ENCODE data around the gene MAT2B. TPM values are rescaled to one million over a fixed set of nuclear protein-coding genes. Genes with fewer than 3 reads are reported as not detected.

Gene MAT2B
- polyA plus RNA-seq (2013): 69.4 TPM

GRCh38 chr5:163505368-163506094, at the start of gene MAT2B:
MAT2B (plus strand) TSS chr5:163505619; CDS start chr5:163505687, 68 bp downstream.
- H3K27me3 ChIP-seq (replicated peaks in 2 of 5; ENCODE audit: control insufficient read depth in 4 of 5, insufficient read depth in 5 of 5, low read length in 4 of 5): no peaks in the 10 kb centered on the region
- WGBS (ENCODE audit: insufficient coverage): 0% methylated on average over 40 of the region's 64 CpGs
- POLR2A ChIA-PET: interaction anchor here (0.8 to 1.4 kb wide), 4 partner anchors 22 to 68 kb away, joined by 3 to 6 read pairs (median 4); partner anchors contain the start of genes CCNG1, HMMR and NUDCD2
- peak within 1 kb of the TSS; percentile 89 to 97 for H3K27ac ChIP-seq (ENCODE audit: insufficient read depth in 1 of 2, low read depth in 1 of 2, low read length in 2 of 2, poor library complexity in 1 of 2, severe bottlenecking in 2 of 2)
- peaks cover 0 to 3% (median 0%) of the 10 kb centered on the region in 4 experiments for H3K36me3 ChIP-seq (ENCODE audit: control insufficient read depth in 4 of 4, insufficient read depth in 4 of 4, low read length in 3 of 4)
- CTCF ChIA-PET: interaction anchor here (1.1 to 1.3 kb wide), 2 partner anchors 30 to 43 kb away, joined by 3 to 8 read pairs; no protein-coding TSS in a partner anchor
- peak within 1 kb of the TSS; percentile 80 to 100 (median 86) for H3K4me3 ChIP-seq (ENCODE audit: control insufficient read depth in 1 of 7, extremely low read depth in 1 of 7, insufficient read depth in 4 of 7, low read depth in 2 of 7, low read length in 6 of 7)
- peaks cover 26 to 55% (median 41%) of the 10 kb centered on the region in 4 experiments for H3K4me1 ChIP-seq (ENCODE audit: control extremely low read depth in 1 of 4, control insufficient read depth in 4 of 4, insufficient read depth in 4 of 4, low read length in 3 of 4)
- peak; percentile 95 to 98 (median 98) for DNase-seq
- no peaks in the 10 kb centered on the region for H3K9me3 ChIP-seq (ENCODE audit: control extremely low read depth in 1 of 5, control insufficient read depth in 4 of 5, insufficient read depth in 2 of 5, low read depth in 1 of 5, low read length in 4 of 5)

- CTCF ChIA-PET: interaction anchor here (1.3 to 3.1 kb wide), 2 partner anchors 11 to 17 kb away, joined by 3 to 17 read pairs; partner anchors contain the start of gene CCNG1
- POLR2A ChIA-PET: no interaction called here
- H3K27me3 ChIP-seq (replicated peaks in 2 of 5; ENCODE audit: control insufficient read depth in 4 of 5, insufficient read depth in 5 of 5, low read length in 4 of 5): no peaks in the 10 kb centered on the region
- no peak for DNase-seq
- WGBS (ENCODE audit: insufficient coverage): no CpG with 5 or more reads among the region's 2 CpGs
- no peak overlapping the region for H3K27ac ChIP-seq (ENCODE audit: insufficient read depth in 1 of 2, low read depth in 1 of 2, low read length in 2 of 2, poor library complexity in 1 of 2, severe bottlenecking in 2 of 2)
- H3K4me1 ChIP-seq (ENCODE audit: control extremely low read depth in 1 of 4, control insufficient read depth in 4 of 4, insufficient read depth in 4 of 4, low read length in 3 of 4): peaks cover 14 to 25% (median 18%) of the 10 kb centered on the region in 4 experiments
- H3K4me3 ChIP-seq (ENCODE audit: control insufficient read depth in 1 of 7, extremely low read depth in 1 of 7, insufficient read depth in 4 of 7, low read depth in 2 of 7, low read length in 6 of 7): no peak overlapping the region
- no peaks in the 10 kb centered on the region for H3K9me3 ChIP-seq (ENCODE audit: control extremely low read depth in 1 of 5, control insufficient read depth in 4 of 5, insufficient read depth in 2 of 5, low read depth in 1 of 5, low read length in 4 of 5)
- H3K36me3 ChIP-seq (ENCODE audit: control insufficient read depth in 4 of 4, insufficient read depth in 4 of 4, low read length in 3 of 4): peaks cover 3 to 42% (median 21%) of the 10 kb centered on the region in 4 experiments
These were observed 49.3 kb upstream of the MAT2B start for GRCh38 chr5:163456029-163456589.

GRCh38 chr5:163456840-163457239, 48.6 kb upstream of the MAT2B start:
- H3K36me3 ChIP-seq (ENCODE audit: control insufficient read depth in 4 of 4, insufficient read depth in 4 of 4, low read length in 3 of 4): peaks cover 3 to 36% (median 17%) of the 10 kb centered on the region in 4 experiments
- no peak overlapping the region for H3K4me3 ChIP-seq (ENCODE audit: control insufficient read depth in 1 of 7, extremely low read depth in 1 of 7, insufficient read depth in 4 of 7, low read depth in 2 of 7, low read length in 6 of 7)
- H3K9me3 ChIP-seq (ENCODE audit: control extremely low read depth in 1 of 5, control insufficient read depth in 4 of 5, insufficient read depth in 2 of 5, low read depth in 1 of 5, low read length in 4 of 5): no peaks in the 10 kb centered on the region
- DNase-seq: no peak
- ChIA-PET POLR2A (no interaction called here), CTCF (interaction anchor here (1.3 to 3.1 kb wide), 2 partner anchors 12 to 18 kb away, joined by 3 to 17 read pairs; partner anchors contain the start of gene CCNG1)
- H3K27ac ChIP-seq (ENCODE audit: insufficient read depth in 1 of 2, low read depth in 1 of 2, low read length in 2 of 2, poor library complexity in 1 of 2, severe bottlenecking in 2 of 2): no peak overlapping the region
- 96% methylated on average over 7 of the region's 7 CpGs for WGBS (ENCODE audit: insufficient coverage)
- H3K4me1 ChIP-seq (ENCODE audit: control extremely low read depth in 1 of 4, control insufficient read depth in 4 of 4, insufficient read depth in 4 of 4, low read length in 3 of 4): peaks cover 15 to 25% (median 20%) of the 10 kb centered on the region in 4 experiments
- no peaks in the 10 kb centered on the region for H3K27me3 ChIP-seq (replicated peaks in 2 of 5; ENCODE audit: control insufficient read depth in 4 of 5, insufficient read depth in 5 of 5, low read length in 4 of 5)

- POLR2A ChIA-PET: interaction anchor here (0.9 to 2.3 kb wide), 4 partner anchors 18 to 21 kb away, joined by 3 to 10 read pairs (median 4); partner anchors contain the start of gene CCNG1
- Histone ChIP-seq H3K27me3 (replicated peaks in 2 of 5; ENCODE audit: control insufficient read depth in 4 of 5, insufficient read depth in 5 of 5, low read length in 4 of 5) (no peaks in the 10 kb centered on the region), H3K36me3 (ENCODE audit: control insufficient read depth in 4 of 4, insufficient read depth in 4 of 4, low read length in 3 of 4) (peaks cover 0 to 20% (median 9%) of the 10 kb centered on the region in 4 experiments), H3K27ac (ENCODE audit: insufficient read depth in 1 of 2, low read depth in 1 of 2, low read length in 2 of 2, poor library complexity in 1 of 2, severe bottlenecking in 2 of 2) (peak overlapping the region; percentile 93 to 98), H3K4me3 (ENCODE audit: control insufficient read depth in 1 of 7, extremely low read depth in 1 of 7, insufficient read depth in 4 of 7, low read depth in 2 of 7, low read length in 6 of 7) (peak overlapping the region in 6 of 7 experiments; percentile 83 to 96 (median 87)), H3K4me1 (ENCODE audit: control extremely low read depth in 1 of 4, control insufficient read depth in 4 of 4, insufficient read depth in 4 of 4, low read length in 3 of 4) (peaks cover 18 to 36% (median 28%) of the 10 kb centered on the region in 4 experiments), H3K9me3 (ENCODE audit: control extremely low read depth in 1 of 5, control insufficient read depth in 4 of 5, insufficient read depth in 2 of 5, low read depth in 1 of 5, low read length in 4 of 5) (no peaks in the 10 kb centered on the region)
- DNase-seq: peak in 1 of 3 donors; percentile 9
- CTCF ChIA-PET: interaction anchor here (0.9 to 3.1 kb wide), 9 partner anchors 14 to 50 kb away, joined by 3 to 17 read pairs (median 4); partner anchors contain the start of gene CCNG1
- no CpG with 5 or more reads among the region's 6 CpGs for WGBS (ENCODE audit: insufficient coverage)
These were observed 46.5 kb upstream of the MAT2B start for GRCh38 chr5:163458778-163459385.

- 0% methylated on average over 5 of the region's 12 CpGs for WGBS (ENCODE audit: insufficient coverage)
- DNase-seq: no peak
These were observed 46.0 kb upstream of the MAT2B start for GRCh38 chr5:163459462-163459818.

GRCh38 chr5:163459819-163460561, 45.4 kb upstream of the MAT2B start, which contains the start of gene NUDCD2:
NUDCD2 (minus strand) TSS chr5:163460102; CDS start chr5:163460050, 52 bp downstream.
- H3K36me3 ChIP-seq (ENCODE audit: control insufficient read depth in 4 of 4, insufficient read depth in 4 of 4, low read length in 3 of 4): peaks cover 0 to 13% (median 8%) of the 10 kb centered on the region in 4 experiments
- no peaks in the 10 kb centered on the region for H3K9me3 ChIP-seq (ENCODE audit: control extremely low read depth in 1 of 5, control insufficient read depth in 4 of 5, insufficient read depth in 2 of 5, low read depth in 1 of 5, low read length in 4 of 5)
- no peaks in the 10 kb centered on the region for H3K27me3 ChIP-seq (replicated peaks in 2 of 5; ENCODE audit: control insufficient read depth in 4 of 5, insufficient read depth in 5 of 5, low read length in 4 of 5)
- peak within 1 kb of the TSS; percentile 82 to 96 (median 88) for H3K4me3 ChIP-seq (ENCODE audit: control insufficient read depth in 1 of 7, extremely low read depth in 1 of 7, insufficient read depth in 4 of 7, low read depth in 2 of 7, low read length in 6 of 7)
- peak within 1 kb of the TSS; percentile 93 to 98 for H3K27ac ChIP-seq (ENCODE audit: insufficient read depth in 1 of 2, low read depth in 1 of 2, low read length in 2 of 2, poor library complexity in 1 of 2, severe bottlenecking in 2 of 2)
- peak; percentile 99 for DNase-seq
- H3K4me1 ChIP-seq (ENCODE audit: control extremely low read depth in 1 of 4, control insufficient read depth in 4 of 4, insufficient read depth in 4 of 4, low read length in 3 of 4): peaks cover 18 to 36% (median 28%) of the 10 kb centered on the region in 4 experiments
- ChIA-PET CTCF (interaction anchor here (0.9 to 1.9 kb wide), 11 partner anchors 9 to 52 kb away, joined by 3 to 8 read pairs (median 3); no protein-coding TSS in a partner anchor), POLR2A (interaction anchor here (0.6 to 2.3 kb wide), 6 partner anchors 19 to 1556 kb away, joined by 3 to 10 read pairs (median 4); partner anchors contain the start of genes CCNG1 and MAT2B)
- WGBS (ENCODE audit: insufficient coverage): under 1% methylated on average over 52 of the region's 59 CpGs

More at GRCh38 chr5:163459462-163459818, 46.0 kb upstream of the MAT2B start:
- H3K4me1 ChIP-seq (ENCODE audit: control extremely low read depth in 1 of 4, control insufficient read depth in 4 of 4, insufficient read depth in 4 of 4, low read length in 3 of 4): peaks cover 18 to 36% (median 28%) of the 10 kb centered on the region in 4 experiments
- ChIA-PET POLR2A (interaction anchor here (0.9 to 2.3 kb wide), 3 partner anchors 18 to 22 kb away, joined by 3 to 10 read pairs (median 5); partner anchors contain the start of gene CCNG1), CTCF (interaction anchor here (0.9 to 1.9 kb wide), 9 partner anchors 8 to 51 kb away, joined by 3 to 8 read pairs (median 4); no protein-coding TSS in a partner anchor)
- peaks cover 0 to 18% (median 10%) of the 10 kb centered on the region in 4 experiments for H3K36me3 ChIP-seq (ENCODE audit: control insufficient read depth in 4 of 4, insufficient read depth in 4 of 4, low read length in 3 of 4)
- H3K4me3 ChIP-seq (ENCODE audit: control insufficient read depth in 1 of 7, extremely low read depth in 1 of 7, insufficient read depth in 4 of 7, low read depth in 2 of 7, low read length in 6 of 7): peak overlapping the region; percentile 49 to 96 (median 86)
- no peaks in the 10 kb centered on the region for H3K27me3 ChIP-seq (replicated peaks in 2 of 5; ENCODE audit: control insufficient read depth in 4 of 5, insufficient read depth in 5 of 5, low read length in 4 of 5)
- no peaks in the 10 kb centered on the region for H3K9me3 ChIP-seq (ENCODE audit: control extremely low read depth in 1 of 5, control insufficient read depth in 4 of 5, insufficient read depth in 2 of 5, low read depth in 1 of 5, low read length in 4 of 5)
- H3K27ac ChIP-seq (ENCODE audit: insufficient read depth in 1 of 2, low read depth in 1 of 2, low read length in 2 of 2, poor library complexity in 1 of 2, severe bottlenecking in 2 of 2): peak overlapping the region; percentile 93 to 98

All from common myeloid progenitor, CD34-positive (primary cell).